ENCODE data around the gene DDX11. TPM values are rescaled to one million over a fixed set of nuclear protein-coding genes. Genes with fewer than 3 reads are reported as not detected.
"Not testable (repeated sequence)": the region's sequence is repeated elsewhere in the genome, so short reads cannot be mapped to it uniquely, and the experiment has no call there.

Gene DDX11
- total RNA-seq, 1 experiment from 2014 or later = 17.4 TPM

DNA sequence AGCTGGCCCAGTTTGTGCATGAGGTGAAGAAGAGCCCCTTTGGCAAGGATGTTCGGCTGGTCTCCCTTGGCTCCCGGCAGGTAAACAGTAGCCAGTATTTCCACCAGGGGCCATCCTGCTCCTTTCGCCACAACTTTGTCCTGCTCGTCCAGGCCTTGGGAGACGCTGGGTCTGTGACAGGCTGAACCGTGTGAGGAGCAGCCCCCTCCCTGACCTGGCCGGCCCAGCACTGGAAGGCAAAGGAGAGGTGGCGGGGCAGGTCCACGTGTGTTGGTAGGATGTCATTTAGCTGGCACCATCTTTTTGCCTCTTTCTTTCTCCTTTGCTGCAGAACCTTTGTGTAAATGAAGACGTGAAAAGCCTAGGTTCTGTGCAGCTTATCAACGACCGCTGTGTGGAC is 15.4 kb downstream of the DDX11 start:
- in situ Hi-C loops (cut with HindIII; ENCODE audit: low pct_unique_long_range_greater_than_20kb, low sequenced_read_pairs) = no loop called here

DNA sequence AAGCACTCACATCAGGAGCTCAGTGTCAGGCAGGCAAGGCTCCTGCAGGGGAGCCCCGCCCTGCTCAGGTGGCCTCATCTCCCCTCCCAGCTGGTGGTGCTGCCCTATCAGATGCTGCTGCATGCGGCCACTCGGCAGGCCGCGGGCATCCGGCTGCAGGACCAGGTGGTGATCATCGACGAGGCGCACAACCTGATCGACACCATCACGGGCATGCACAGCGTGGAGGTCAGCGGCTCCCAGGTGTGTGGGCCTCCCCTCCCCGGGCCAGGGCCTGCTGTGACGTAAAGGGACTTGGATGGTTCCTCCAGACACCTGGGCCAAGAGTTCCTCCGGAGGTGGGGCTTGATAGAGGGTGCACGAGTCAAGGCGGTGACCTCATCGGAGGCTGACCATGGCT is 18.0 kb downstream of the DDX11 start:
- in situ Hi-C loops (cut with HindIII; ENCODE audit: low pct_unique_long_range_greater_than_20kb, low sequenced_read_pairs); DNase-seq (ENCODE audit: low read depth, low spot score): not testable (repeated sequence)

More for the DNA sequence above, 15.4 kb downstream of the DDX11 start:
- DNase-seq (ENCODE audit: low read depth, low spot score) = no peak

DNA sequence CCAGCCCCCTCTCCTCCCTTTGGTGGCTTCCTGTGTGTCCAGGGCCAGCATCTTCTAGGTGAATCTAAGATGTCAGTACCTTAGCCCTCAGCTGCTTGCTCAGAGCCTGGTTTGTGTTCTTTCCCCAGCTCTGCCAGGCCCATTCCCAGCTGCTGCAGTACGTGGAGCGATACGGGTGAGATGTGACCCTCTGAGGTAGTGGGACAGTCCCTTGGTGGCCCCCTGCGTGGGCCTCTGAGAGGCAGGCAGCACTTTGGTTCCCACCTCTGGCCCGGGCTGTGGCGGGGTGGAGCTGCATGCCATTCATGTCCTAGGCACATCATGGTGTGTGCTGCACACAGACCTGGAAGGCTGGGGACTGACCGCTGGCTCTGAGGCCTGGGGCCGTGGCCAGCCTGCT is 19.1 kb downstream of the DDX11 start:
- in situ Hi-C loops (cut with HindIII; ENCODE audit: low pct_unique_long_range_greater_than_20kb, low sequenced_read_pairs); DNase-seq (ENCODE audit: low read depth, low spot score): not testable (repeated sequence)

DNA sequence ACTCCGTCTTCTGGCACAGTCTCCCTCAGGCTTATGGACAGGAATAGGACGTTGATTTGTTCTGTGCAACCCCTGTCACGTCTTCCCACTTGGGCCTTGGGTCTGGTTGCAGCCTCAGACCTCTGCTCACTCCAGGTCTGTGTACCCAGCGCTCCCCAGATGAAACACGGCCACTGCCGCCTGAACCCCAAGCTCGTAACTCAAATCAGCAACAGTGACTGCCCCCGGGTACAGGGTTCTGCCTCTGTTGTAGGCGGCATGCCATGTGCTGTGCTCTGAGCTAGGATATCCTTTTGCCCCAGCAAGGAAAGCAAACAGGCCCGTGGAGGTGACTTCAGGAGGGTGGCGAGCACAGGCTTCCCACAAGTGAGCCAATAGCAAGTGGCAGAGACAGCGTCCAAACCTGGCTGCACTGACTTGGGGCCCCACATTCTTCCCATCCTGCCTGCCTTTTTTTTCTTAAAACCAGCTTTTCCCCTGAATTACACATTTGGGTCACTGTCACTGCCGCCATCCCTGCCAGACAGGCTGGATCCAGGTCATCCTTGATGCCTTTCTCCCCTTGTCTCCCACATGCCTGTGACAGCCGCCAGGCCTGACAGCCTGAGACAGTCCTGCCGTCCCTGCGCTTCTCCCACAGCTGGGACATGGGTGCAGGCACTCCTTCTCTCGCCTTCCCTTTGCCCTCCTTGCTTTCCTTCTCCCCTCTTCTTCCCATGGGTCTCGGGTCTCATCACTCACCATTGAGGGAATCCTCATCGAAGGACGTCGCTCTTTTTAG is 21.6 kb downstream of the DDX11 start:
- DNase-seq (ENCODE audit: low read depth, low spot score); in situ Hi-C loops (cut with HindIII; ENCODE audit: low pct_unique_long_range_greater_than_20kb, low sequenced_read_pairs): not testable (repeated sequence)

DNA sequence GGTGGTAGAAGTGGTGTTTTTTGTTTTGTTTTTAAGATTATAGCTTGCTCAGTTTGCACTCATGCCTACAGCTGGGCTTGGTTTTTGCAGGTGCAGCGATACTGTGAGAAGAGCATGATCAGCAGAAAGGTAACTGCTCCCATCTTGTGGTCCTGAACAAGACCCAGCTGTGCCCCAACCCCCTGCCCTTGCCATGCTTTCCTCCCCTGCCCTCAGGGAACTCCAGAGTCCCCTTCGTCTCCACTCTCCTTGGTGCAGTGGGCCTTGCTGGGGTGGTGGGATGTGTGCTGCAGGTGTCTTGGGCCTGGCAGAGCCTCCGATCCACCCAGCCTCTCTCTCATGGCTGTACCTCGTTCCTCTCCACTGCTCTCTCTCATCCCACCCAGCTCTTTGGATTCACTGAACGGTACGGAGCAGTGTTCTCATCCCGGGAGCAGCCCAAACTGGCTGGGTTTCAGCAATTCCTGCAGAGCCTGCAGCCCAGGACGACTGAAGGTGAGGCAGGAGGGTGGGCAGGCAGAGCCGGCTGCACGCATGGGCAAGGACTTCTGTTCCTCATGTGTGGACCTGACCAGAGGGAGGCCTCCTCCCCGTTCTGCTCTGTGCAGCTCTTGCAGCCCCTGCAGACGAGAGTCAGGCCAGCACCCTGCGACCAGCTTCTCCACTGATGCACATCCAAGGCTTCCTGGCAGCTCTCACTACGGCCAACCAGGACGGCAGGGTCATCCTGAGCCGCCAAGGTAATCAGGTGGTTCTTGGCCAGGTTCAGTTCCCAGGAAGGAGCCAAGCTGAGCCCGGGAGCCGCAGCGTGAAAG is 22.8 kb downstream of the DDX11 start:
- DNase-seq (ENCODE audit: low read depth, low spot score); in situ Hi-C loops (cut with HindIII; ENCODE audit: low pct_unique_long_range_greater_than_20kb, low sequenced_read_pairs): not testable (repeated sequence)

DNA sequence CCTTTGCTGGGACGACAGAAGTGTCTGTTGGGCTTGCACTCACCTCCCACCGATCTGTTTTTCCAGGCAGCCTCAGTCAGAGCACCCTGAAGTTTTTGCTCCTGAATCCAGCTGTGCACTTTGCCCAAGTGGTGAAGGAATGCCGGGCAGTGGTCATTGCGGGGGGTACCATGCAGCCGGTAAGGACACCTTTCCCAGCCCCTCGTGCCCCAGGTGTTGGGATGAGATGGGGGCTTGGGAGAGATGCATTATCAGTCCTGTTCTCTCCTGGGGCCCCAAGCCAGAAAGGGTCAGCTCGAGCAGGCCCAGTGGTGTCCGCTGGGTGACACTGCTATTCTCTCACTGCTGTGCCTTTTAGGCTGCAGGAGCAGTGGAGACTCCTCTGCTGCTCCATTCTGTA is 24.2 kb downstream of the DDX11 start:
- DNase-seq (ENCODE audit: low read depth, low spot score) = peak; percentile 13
- in situ Hi-C loops (cut with HindIII; ENCODE audit: low pct_unique_long_range_greater_than_20kb, low sequenced_read_pairs) = not testable (repeated sequence)

DNA sequence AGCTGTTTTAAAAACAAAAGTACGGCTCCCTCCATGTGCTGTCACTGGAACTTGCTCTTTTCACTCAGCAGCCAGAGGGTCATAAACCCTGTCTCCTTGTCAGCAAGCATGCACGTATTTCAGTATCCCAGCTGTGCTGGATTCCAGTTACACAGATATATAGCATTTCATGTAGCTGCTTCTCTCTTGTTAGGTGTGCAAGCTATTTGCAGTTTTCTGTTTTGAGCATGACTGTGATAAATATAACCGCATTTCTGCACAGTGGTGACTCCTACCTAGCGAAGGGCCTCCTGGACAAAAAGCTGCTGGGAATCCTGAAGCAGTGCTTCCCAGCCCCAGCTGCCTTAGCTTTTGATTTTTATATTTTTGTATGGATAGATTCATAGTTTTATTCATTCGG is 24.7 kb downstream of the DDX11 start:
- DNase-seq (ENCODE audit: low read depth, low spot score); in situ Hi-C loops (cut with HindIII; ENCODE audit: low pct_unique_long_range_greater_than_20kb, low sequenced_read_pairs): not testable (repeated sequence)

DNA sequence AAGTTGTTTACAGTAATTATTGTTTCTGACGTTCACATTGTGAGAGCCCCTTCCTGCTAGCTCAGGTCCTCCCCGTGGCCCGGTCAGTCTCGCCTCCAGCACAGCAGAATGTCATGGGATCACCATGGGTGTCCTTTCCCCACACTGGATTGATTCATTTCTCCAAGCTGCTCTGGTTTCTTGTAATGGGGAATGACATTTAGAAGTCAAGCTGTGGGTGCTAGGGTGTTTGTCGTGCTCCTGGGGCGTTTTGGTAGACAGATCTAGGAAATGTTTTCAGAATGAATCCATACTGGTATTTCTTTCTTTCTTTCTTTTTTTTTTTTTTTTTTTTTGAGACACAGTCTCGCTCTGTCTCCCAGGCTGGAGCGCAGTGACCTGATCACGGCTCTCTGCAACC is 25.1 kb downstream of the DDX11 start:
- DNase-seq (ENCODE audit: low read depth, low spot score) = peak; percentile 91
- in situ Hi-C loops (cut with HindIII; ENCODE audit: low pct_unique_long_range_greater_than_20kb, low sequenced_read_pairs) = not testable (repeated sequence)

DNA sequence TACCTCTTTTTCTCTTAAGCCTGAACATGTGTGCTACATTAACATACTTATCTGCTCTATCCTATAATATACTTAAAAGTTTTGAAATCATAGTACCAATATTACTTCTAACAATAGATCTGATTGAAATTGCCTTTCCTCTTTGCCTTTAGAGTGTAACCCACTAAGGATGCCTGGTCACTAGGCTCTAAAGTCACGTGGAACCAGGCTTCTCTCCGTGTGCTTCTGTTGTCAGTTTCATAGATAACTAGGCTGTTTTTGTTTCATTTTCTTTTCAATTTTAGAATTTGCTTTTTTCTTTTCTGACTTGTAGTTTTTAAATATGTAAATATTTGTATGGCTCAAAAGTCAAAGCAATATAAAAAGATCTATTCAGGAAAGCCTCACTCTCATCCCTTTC is 25.8 kb downstream of the DDX11 start:
- DNase-seq (ENCODE audit: low read depth, low spot score); in situ Hi-C loops (cut with HindIII; ENCODE audit: low pct_unique_long_range_greater_than_20kb, low sequenced_read_pairs): not testable (repeated sequence)

DNA sequence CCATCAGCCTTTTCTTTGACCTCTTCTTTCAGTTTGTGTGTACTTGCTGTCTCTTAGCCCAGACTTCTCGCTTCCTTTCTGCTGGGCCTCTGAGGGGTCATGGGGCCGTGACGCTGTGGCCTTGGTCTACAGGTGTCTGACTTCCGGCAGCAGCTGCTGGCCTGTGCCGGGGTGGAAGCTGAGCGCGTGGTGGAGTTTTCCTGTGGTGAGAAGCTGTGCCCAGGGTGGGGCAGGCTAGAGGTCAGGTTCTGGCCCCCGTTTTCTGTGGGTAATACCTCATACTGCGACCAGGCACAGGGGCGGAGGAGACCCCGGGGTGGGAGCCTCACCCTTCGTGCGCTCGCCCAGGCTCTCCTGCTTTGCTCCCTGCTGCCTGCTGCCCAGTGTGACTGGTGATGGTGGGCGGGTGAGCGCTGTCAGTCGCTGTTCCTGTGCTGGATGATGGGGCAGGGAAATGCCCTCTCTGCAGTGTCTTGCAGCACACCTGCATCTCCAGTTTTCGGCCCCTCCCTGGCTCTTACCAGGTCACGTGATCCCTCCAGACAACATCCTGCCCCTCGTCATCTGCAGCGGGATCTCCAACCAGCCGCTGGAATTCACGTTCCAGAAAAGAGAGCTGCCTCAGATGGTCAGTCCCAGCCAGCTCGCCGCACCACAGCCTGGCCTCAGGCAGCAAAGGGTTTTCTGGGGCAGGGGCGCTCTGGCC is 27.0 kb downstream of the DDX11 start:
- DNase-seq (ENCODE audit: low read depth, low spot score); in situ Hi-C loops (cut with HindIII; ENCODE audit: low pct_unique_long_range_greater_than_20kb, low sequenced_read_pairs): not testable (repeated sequence)

DNA sequence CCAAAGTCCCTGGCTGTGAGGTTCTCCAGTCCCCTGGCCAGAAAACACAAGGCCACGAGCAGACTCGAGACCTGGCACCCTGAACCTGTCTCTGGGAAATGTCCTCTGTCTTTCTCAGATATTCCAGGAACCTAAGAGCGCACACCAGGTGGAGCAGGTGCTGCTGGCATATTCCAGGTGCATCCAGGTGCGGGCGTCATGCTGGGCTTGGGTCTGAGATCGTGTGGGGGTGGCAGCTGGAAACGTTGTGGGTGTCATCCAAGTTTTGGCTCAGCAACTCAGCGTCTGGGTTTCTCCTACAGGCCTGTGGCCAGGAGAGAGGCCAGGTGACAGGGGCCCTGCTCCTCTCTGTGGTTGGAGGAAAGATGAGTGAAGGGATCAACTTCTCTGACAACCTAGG is 28.5 kb downstream of the DDX11 start:
- in situ Hi-C loops (cut with HindIII; ENCODE audit: low pct_unique_long_range_greater_than_20kb, low sequenced_read_pairs); DNase-seq (ENCODE audit: low read depth, low spot score): not testable (repeated sequence)

DNA sequence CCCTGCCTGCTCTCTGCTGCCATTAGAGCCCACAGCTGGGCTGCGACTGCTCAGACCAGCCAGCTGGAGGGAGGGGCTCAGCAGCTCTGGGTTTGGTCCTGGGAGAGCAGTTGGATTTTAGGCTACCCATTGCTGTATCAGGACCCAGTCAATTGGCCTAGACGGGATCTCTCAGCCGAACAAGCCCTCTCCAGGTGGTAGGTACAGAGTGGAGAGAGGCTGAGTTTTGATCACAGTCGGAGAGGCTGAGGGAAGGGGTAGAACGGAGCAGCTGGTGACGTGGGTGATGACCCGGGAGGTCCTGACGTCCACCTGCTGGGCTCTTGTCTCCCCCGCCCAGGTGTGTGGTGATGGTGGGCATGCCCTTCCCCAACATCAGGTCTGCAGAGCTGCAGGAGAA is 28.9 kb downstream of the DDX11 start:
- in situ Hi-C loops (cut with HindIII; ENCODE audit: low pct_unique_long_range_greater_than_20kb, low sequenced_read_pairs); DNase-seq (ENCODE audit: low read depth, low spot score): not testable (repeated sequence)

DNA sequence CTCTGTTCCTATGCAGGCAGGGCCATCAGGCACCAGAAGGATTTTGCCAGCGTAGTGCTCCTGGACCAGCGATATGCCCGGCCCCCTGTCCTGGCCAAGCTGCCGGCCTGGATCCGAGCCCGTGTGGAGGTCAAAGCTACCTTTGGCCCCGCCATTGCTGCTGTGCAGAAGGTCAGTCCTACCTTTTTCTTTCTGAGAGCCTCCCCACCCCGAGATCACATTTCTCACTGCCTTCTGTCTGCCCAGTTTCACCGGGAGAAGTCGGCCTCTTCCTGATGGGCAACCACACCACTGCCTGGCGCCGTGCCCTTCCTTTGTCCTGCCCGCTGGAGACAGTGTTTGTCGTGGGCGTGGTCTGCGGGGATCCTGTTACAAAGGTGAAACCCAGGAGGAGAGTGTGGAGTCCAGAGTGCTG is 29.9 kb downstream of the DDX11 start:
- DNase-seq (ENCODE audit: low read depth, low spot score); in situ Hi-C loops (cut with HindIII; ENCODE audit: low pct_unique_long_range_greater_than_20kb, low sequenced_read_pairs): not testable (repeated sequence)

DNA sequence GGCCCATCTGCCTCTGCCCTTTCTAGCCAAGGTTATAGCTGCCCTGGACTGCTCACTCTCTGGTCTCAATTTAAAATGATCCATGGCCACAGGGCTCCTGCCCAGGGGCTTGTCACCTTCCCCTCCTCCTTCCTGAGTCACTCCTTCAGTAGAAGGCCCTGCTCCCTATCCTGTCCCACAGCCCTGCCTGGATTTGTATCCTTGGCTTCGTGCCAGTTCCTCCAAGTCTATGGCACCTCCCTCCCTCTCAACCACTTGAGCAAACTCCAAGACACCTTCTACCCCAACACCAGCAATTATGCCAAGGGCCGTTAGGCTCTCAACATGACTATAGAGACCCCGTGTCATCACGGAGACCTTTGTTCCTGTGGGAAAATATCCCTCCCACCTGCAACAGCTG is 30.6 kb downstream of the DDX11 start:
- in situ Hi-C loops (cut with HindIII; ENCODE audit: low pct_unique_long_range_greater_than_20kb, low sequenced_read_pairs) = not testable (repeated sequence)

DNA sequence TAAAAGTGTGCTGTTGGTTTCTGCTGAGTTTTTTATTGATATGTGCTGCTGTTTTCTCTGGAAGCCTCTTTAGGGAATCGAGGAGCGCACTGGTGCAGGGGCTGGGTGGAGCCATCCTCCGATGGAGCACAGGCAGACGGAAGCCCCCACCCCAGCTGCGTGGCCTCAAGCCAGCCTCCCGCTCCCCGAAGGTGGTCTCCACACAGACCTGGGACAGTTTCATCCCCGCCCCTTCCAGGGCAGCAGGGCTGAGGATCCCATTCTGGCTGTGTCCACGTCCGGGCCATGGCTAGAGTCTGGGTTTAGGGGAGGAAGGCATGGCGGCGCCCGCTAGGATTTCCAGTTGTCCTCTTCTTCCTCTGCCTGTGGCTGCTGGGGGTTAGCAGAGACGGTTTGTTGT is 31.1 kb downstream of the DDX11 start:
- DNase-seq (ENCODE audit: low read depth, low spot score); in situ Hi-C loops (cut with HindIII; ENCODE audit: low pct_unique_long_range_greater_than_20kb, low sequenced_read_pairs): not testable (repeated sequence)

More for the DNA sequence above, 30.6 kb downstream of the DDX11 start:
- not testable (repeated sequence) for DNase-seq (ENCODE audit: low read depth, low spot score)

DNA sequence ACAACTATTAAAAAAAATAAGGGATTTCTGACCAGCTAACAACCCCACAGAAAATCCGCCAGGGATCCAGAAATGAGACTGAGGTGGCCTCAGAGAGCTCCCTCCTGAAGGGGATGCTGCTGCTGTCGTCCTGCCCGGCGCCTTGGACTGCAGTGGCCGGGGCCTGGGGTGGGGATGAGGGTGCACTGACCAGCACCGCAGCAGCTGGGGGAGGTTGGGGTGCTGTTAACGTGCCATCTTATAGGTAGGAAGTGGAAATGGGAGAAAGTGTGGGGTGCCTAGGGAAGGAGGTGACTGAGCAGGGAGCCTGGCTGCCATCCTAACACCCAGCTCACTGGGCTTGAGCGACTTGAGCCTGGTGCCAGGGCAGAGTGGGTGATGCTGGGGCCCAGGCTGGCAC is 32.0 kb downstream of the DDX11 start:
- in situ Hi-C loops (cut with HindIII; ENCODE audit: low pct_unique_long_range_greater_than_20kb, low sequenced_read_pairs) = no loop called here
- no peak for DNase-seq (ENCODE audit: low read depth, low spot score)

DNA sequence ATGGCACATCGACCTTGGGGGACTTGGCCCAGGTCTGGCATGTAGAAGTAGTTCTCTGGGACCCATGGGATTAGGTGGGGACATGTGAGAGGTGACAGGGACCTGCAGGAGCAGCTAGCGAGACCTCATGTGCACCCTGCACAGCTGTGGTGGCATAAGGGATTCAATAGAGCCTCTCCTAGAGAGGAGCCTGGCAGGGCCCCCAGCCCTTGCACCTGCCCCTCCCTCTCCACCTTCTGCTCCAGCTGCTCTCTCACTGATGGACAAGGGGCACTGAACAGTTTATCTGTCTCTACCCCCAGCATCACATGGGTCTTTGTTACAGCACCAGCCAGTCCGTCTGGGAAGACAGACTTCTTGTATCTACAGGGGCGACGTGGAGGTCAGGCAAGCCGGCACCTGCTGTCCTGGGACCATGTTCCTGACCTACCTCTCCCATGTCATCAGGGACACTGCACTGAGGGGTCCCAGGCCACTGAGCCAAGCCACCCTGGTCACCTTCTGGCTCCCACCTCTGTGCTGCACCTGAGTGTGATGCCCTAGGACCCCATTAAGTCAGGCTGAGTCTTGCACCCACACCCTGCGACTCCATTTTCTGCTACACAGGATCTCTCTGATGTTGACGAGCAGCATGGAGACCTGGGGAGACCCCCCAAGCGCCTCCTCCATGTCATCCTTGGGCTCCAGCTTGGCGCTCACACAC is 32.6 kb downstream of the DDX11 start:
- in situ Hi-C loops (cut with HindIII; ENCODE audit: low pct_unique_long_range_greater_than_20kb, low sequenced_read_pairs) = no loop called here
- no peak for DNase-seq (ENCODE audit: low read depth, low spot score)
